HCT116 (cell line): ENCODE data around the gene FSD1.
"Not testable (repeated sequence)": the region's sequence is repeated elsewhere in the genome, so short reads cannot be mapped to it uniquely, and the experiment has no call there.

Source experiments
- CTCF ChIP-seq, 3 experiments: fragments of 200-600 bp in 1 of 3; sonication (generic) in 1 of 3; IDR thresholded peaks in 2 of 3; conservative IDR thresholded peaks in 1 of 3; 2 replicates each; pipeline ENCODE4 v1.5.1; 2012 to 2017; ENCODE audit warnings: low read depth in 2 of 3, low read length in 2 of 3, antibody characterized with exemption in 1 of 3, borderline replicate concordance in 1 of 3, control low read depth in 1 of 3, mild to moderate bottlenecking in 1 of 3, mixed read lengths in 1 of 3, mixed run types in 1 of 3, moderate library complexity in 1 of 3; ENCODE audit not compliant: insufficient read depth in 1 of 3
- EZH2phosphoT487 ChIP-seq: fragments of 200-600 bp; IDR thresholded peaks from 2 replicates; pipeline ENCODE4 v1.6.1; 2018; ENCODE audit warnings: antibody characterized with exemption, borderline replicate concordance

GRCh38 chr19:4349225-4349624, 44.8 kb downstream of the FSD1 start:
- TF ChIP-seq EZH2phosphoT487; CTCF (IDR thresholded peaks at IDR 0.05 in 2 of 3, conservative IDR thresholded peaks at IDR 0.05 in 1 of 3; ENCODE audit: borderline replicate concordance in 1 of 3, insufficient read depth in 1 of 3, low read depth in 2 of 3, low read length in 2 of 3): not testable (repeated sequence)
